ENCODE measurements around the gene CTXND1. TPM values are rescaled to one million over a fixed set of nuclear protein-coding genes. Genes with fewer than 3 reads are reported as not detected.
A peak's percentile ranks its signal among the peaks of the same experiment; 100 is the strongest.

The CTXND1 gene
- total RNA-seq, 1 experiment from 2014 or later: under 0.01 TPM

GRCh38 chr15:80183306-80183705, 68.7 kb downstream of the CTXND1 start:
- DNase-seq (ENCODE audit: low read depth): no peak

- DNase-seq (ENCODE audit: low read depth): peak; percentile 81
Measured at GRCh38 chr15:80182611-80183261, 69.3 kb downstream of the CTXND1 start.

- DNase-seq (ENCODE audit: low read depth): no peak
Measured at GRCh38 chr15:80180986-80181385, 71.0 kb downstream of the CTXND1 start.

- DNase-seq (ENCODE audit: low read depth): no peak
Measured at GRCh38 chr15:80180468-80180867, 71.5 kb downstream of the CTXND1 start.

- DNase-seq (ENCODE audit: low read depth): no peak
Measured at GRCh38 chr15:80179935-80180334, 72.1 kb downstream of the CTXND1 start.

- peak; percentile 96 for DNase-seq (ENCODE audit: low read depth)
Measured at GRCh38 chr15:80179025-80179759, 72.8 kb downstream of the CTXND1 start.

- no peak for DNase-seq (ENCODE audit: low read depth)
Measured at GRCh38 chr15:80177156-80177555, 74.9 kb downstream of the CTXND1 start.

GRCh38 chr15:80176443-80176842, 75.6 kb downstream of the CTXND1 start:
- no peak for DNase-seq (ENCODE audit: low read depth)

GRCh38 chr15:80175436-80175835, 76.6 kb downstream of the CTXND1 start:
- no peak for DNase-seq (ENCODE audit: low read depth)

GRCh38 chr15:80174017-80174746, 77.8 kb downstream of the CTXND1 start:
- DNase-seq (ENCODE audit: low read depth): peak; percentile 71

GRCh38 chr15:80173022-80173759, 78.8 kb downstream of the CTXND1 start:
- peak; percentile 54 for DNase-seq (ENCODE audit: low read depth)

- no peak for DNase-seq (ENCODE audit: low read depth)
Measured at GRCh38 chr15:80172401-80172800, 79.6 kb downstream of the CTXND1 start.

- DNase-seq (ENCODE audit: low read depth): no peak
Measured at GRCh38 chr15:80171787-80172186, 80.2 kb downstream of the CTXND1 start.

GRCh38 chr15:80170596-80170995, 81.4 kb downstream of the CTXND1 start:
- DNase-seq (ENCODE audit: low read depth): no peak

- DNase-seq (ENCODE audit: low read depth): no peak
Measured at GRCh38 chr15:80169768-80170357, 82.2 kb downstream of the CTXND1 start.

GRCh38 chr15:80168421-80168820, 83.6 kb downstream of the CTXND1 start:
- no peak for DNase-seq (ENCODE audit: low read depth)

- no peak for DNase-seq (ENCODE audit: low read depth)
Measured at GRCh38 chr15:80167936-80168335, 84.1 kb downstream of the CTXND1 start.

GRCh38 chr15:80163897-80164296, 88.1 kb downstream of the CTXND1 start:
- no peak for DNase-seq (ENCODE audit: low read depth)

GRCh38 chr15:80163217-80163616, 88.8 kb downstream of the CTXND1 start:
- DNase-seq (ENCODE audit: low read depth): no peak

- no peak for DNase-seq (ENCODE audit: low read depth)
Measured at GRCh38 chr15:80162059-80162554, 89.9 kb downstream of the CTXND1 start.

- no peak for DNase-seq (ENCODE audit: low read depth)
Measured at GRCh38 chr15:80161468-80162016, 90.5 kb downstream of the CTXND1 start.
